Muscle layer of duodenum (tissue), 2 donors: ENCODE data around the gene OR51F1.
"Not testable (repeated sequence)": the region's sequence is repeated elsewhere in the genome, so short reads cannot be mapped to it uniquely, and the experiment has no call there.

Experiments used
- H3K27ac ChIP-seq: one replicate; pipeline ENCODE4 v1.7.0; 2013; ENCODE audit warnings: mild to moderate bottlenecking, low read length
- H3K27me3 ChIP-seq: one replicate; pipeline ENCODE4 v1.7.0; 2013; ENCODE audit warnings: low read depth, mild to moderate bottlenecking, control low read depth, low read length
- H3K36me3 ChIP-seq, 2 donors: one replicate each; pipeline ENCODE4 v1.7.0; 2013; ENCODE audit warnings: low read length in 2 of 2, control low read depth in 1 of 2, mild to moderate bottlenecking in 1 of 2; ENCODE audit not compliant: insufficient read depth in 2 of 2, control insufficient read depth in 1 of 2
- H3K4me1 ChIP-seq, 2 donors: one replicate each; pipeline ENCODE4 v1.7.0; 2013; ENCODE audit warnings: low read length in 2 of 2, mild to moderate bottlenecking in 2 of 2, control low read depth in 1 of 2, moderate library complexity in 1 of 2; ENCODE audit not compliant: insufficient read depth in 2 of 2, control insufficient read depth in 1 of 2
- H3K4me3 ChIP-seq, 2 donors: one replicate each; pipeline ENCODE4 v1.7.0; 2013; ENCODE audit warnings: low read length in 2 of 2, low read depth in 1 of 2, mild to moderate bottlenecking in 1 of 2
- H3K9me3 ChIP-seq, 2 donors: one replicate each; pipeline ENCODE4 v1.7.0; 2013; ENCODE audit warnings: low read length in 2 of 2, control low read depth in 1 of 2, mild to moderate bottlenecking in 1 of 2; ENCODE audit not compliant: control insufficient read depth in 1 of 2
- donor health status: healthy.

Gene OR51F1, protein sequence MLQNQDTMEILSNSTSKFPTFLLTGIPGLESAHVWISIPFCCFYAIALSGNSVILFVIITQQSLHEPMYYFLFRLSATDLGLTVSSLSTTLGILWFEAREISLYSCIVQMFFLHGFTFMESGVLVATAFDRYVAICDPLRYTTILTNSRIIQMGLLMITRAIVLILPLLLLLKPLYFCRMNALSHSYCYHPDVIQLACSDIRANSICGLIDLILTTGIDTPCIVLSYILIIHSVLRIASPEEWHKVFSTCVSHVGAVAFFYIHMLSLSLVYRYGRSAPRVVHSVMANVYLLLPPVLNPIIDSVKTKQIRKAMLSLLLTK

DNA sequence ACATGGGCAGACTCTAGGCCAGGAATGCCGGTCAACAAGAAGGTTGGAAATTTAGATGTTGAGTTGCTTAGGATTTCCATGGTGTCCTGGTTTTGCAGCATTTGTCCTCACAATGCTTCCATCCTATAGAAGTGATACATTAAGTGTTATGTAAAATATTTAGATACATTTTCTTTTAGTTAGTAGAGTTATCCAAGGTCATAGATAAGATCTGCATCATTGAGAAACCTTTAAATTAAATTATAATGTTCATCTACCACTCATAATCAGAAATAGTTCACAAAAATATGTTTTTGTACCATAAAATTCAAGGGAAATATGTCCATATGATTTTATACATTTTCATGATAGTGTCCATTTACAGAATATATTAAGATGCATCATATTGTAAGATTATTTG is at the start of gene OR51F1:
OR51F1 (minus strand) TSS at position 101 of the 400 bp plus-strand sequence; CDS start at position 101, 0 bp downstream.
- Histone ChIP-seq H3K4me3 (no peak within 1 kb of the TSS), H3K27ac (no peak within 1 kb of the TSS), H3K4me1 (no peaks in the 10 kb centered on the region), H3K9me3 (no peaks in the 10 kb centered on the region), H3K27me3 (no peaks in the 10 kb centered on the region), H3K36me3 (no peaks in the 10 kb centered on the region)

DNA sequence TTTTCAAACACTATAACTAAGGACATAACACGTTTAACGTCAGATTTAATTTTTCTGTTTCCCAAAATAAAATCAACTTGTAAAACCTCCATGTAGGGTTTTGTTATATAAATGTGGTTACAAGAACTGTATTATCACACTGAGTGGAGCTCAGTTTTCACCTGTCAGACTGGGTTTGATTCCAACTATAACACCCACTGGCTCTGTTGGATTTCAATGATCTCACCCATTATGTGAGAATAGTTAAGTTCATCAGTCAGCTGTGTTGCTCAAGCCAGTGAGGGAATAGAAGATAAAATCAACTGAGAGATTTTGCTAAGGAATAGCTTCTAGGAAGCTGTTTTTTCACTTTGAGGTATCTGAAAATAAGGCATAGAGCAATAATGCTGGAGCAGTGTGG is 39.5 kb upstream of the OR51F1 start:
- H3K36me3 ChIP-seq = no peaks in the 10 kb centered on the region
- H3K27ac ChIP-seq = no peak overlapping the region
- H3K4me3 ChIP-seq = no peak overlapping the region
- H3K9me3 ChIP-seq = no peaks in the 10 kb centered on the region
- H3K4me1 ChIP-seq = no peaks in the 10 kb centered on the region
- no peaks in the 10 kb centered on the region for H3K27me3 ChIP-seq

DNA sequence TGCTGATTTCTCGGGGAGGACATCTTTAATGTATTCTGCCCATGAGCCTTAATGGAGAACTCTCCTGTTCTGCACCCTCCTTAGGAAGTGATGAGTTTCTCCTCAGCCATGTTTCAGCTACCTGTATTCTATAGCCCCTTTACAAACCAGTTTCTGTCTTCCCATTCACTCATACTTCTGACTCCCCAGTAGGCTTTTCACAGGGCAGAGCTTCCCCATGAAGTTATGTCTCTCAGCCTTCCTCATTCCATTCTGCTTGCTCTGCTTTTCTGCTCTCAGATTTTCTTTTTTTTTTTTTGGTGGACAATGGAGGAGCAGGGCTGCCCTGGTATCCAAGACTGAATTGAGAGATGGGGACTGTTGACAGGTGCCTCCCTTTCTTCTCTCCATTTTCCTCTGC is 38.7 kb upstream of the OR51F1 start:
- Histone ChIP-seq H3K36me3 (no peaks in the 10 kb centered on the region), H3K4me1 (no peaks in the 10 kb centered on the region), H3K27me3 (no peaks in the 10 kb centered on the region), H3K27ac (no peak overlapping the region), H3K9me3 (no peaks in the 10 kb centered on the region), H3K4me3 (no peak overlapping the region)

DNA sequence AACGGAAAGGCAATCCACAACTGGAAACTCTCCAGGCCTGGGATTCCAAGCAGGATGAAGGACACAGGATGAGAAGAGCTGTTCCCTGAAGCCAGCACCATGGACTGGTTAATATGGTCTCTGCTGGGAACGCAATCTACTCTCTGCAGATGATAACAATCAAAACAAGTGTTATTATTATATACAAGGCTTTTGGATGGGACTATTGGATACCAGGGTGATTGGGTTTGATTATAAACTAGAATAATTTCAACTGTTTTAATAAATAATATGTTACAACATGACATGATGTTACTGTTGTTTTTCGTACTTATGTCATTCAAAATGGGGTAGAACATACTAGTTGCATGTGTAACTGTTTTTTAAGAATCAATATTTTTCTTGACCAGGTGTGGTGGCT is 34.5 kb upstream of the OR51F1 start, which contains the start of gene OR52R1:
OR52R1 (minus strand) TSS at position 101 of the 400 bp plus-strand sequence; CDS start at position 101, 0 bp downstream.
- no peak within 1 kb of the TSS for H3K4me3 ChIP-seq
- no peaks in the 10 kb centered on the region for H3K27me3 ChIP-seq
- H3K27ac ChIP-seq = no peak within 1 kb of the TSS
- no peaks in the 10 kb centered on the region for H3K9me3 ChIP-seq
- no peaks in the 10 kb centered on the region for H3K36me3 ChIP-seq
- no peaks in the 10 kb centered on the region for H3K4me1 ChIP-seq

DNA sequence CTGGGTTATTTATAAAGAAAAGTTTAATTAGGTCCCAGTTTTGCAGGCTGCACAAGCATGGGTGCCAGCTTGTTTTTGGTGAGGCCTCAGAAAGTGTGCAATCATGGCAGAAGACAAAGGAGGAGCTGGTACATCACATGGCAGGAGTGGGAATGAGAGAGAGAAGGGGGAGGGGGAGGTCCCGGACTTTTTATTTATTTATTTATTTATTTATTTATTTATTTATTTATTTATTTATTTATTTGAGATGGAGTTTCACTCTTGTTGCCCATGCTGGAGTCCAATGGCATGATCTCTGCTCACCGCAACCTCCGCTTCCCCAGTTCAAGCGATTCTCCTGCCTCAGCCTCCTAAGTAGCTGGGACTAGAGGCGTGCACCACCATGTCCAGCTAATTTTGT is 31.6 kb upstream of the OR51F1 start:
- not testable (repeated sequence) for H3K27me3 ChIP-seq, H3K36me3 ChIP-seq

DNA sequence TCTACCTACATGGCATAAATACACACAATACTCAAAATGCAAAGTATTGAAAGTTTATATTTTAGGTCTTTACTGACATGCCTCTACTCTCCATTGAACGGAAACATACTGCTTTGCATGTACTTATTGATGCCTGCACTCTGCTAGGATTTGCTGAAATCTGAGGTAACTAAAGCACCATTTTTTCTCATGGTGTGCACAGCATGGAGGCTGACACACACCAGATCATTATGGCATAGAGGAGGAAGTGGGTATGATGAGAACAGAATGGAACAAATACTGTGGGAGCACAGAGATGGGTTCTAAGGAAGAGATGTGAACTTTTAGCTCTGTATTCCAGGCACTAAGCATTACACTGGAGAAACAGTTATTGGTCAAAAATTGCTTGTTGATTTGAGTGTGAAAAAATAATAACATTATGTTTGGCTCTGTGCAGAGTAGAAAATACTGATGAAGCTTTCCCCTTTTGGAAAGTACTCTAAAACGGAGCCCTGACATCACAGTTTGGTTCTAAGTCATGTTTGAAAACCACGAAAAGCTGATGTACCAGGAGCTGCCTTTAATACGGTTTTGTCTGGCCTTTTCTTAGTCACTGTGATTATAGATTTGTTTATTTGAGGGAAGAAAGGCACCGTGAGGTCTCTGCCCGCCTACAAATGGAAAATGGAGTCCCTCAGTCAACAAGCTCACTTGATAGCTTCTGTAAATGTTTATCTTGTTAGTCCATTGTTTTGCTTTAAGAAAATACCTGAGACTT is 28.9 kb upstream of the OR51F1 start:
- H3K4me1 ChIP-seq = no peaks in the 10 kb centered on the region
- no peaks in the 10 kb centered on the region for H3K27me3 ChIP-seq
- H3K9me3 ChIP-seq = no peaks in the 10 kb centered on the region
- H3K4me3 ChIP-seq = no peak overlapping the region
- H3K27ac ChIP-seq = no peak overlapping the region
- H3K36me3 ChIP-seq = no peaks in the 10 kb centered on the region

More for the DNA sequence above, 31.6 kb upstream of the OR51F1 start:
- not testable (repeated sequence) for H3K4me3 ChIP-seq, H3K27ac ChIP-seq, H3K4me1 ChIP-seq, H3K9me3 ChIP-seq

DNA sequence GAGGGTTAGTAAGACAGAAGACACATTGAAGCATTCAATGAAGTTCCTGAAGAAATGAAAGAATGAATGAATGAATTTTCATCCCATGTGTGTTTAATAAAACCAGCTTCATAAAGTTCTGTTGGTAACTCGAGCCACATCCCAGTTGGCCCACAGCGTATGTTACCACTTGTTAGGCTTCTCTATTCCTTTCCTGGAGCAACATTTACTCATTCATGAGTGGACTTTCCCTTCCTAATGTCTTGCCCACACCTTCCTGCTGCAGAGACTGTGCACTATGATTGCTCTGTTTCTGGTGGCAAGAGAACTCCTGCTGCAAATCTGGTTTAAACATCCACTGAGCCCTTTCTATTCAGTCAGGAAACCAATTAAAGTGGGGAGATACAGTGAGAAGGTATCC is 27.5 kb upstream of the OR51F1 start:
- Histone ChIP-seq H3K4me1 (no peaks in the 10 kb centered on the region), H3K36me3 (no peaks in the 10 kb centered on the region), H3K4me3 (no peak overlapping the region), H3K27me3 (no peaks in the 10 kb centered on the region), H3K9me3 (no peaks in the 10 kb centered on the region), H3K27ac (no peak overlapping the region)

DNA sequence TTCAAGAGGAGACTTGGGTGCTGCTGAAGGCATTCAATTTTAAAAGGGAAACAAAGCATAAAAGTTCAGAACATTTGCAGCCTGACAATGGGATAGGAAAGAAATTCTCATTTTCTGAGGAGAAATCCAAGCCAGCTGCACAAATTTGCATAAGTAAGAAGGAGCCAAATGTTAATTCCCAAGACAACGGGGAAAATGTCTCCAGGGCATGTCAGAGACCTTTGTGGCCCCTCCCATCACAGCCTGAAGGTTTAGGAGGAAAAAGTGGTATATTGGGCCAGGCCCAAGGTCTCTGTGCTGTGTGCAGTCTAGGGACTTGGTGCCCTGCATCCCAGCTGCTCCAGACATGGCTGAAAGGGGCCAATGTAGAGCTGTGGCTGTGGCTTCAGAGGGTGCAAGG is 12.7 kb upstream of the OR51F1 start:
- Histone ChIP-seq H3K36me3 (no peaks in the 10 kb centered on the region), H3K4me3 (no peak overlapping the region)

DNA sequence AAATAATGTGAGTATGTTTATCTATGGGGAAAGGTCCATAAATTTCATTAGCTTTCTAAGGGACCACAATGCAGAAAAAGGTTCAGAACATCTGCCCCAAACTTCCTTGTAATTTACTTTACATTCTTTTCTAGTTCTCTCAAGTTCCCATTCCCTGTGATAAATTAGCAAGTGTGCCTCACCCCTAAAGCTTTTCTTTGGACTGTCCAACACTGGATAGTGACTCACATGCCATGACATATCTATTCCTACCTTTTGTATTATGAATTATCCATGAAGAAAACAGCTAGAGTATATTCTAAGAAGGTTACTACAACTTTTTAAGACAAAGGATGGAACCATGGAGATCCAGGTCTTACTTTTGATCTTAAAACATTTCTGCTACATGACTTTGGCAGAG is 1.6 kb downstream of the OR51F1 start:
- Histone ChIP-seq H3K9me3 (no peaks in the 10 kb centered on the region), H3K4me3 (no peak overlapping the region), H3K4me1 (no peaks in the 10 kb centered on the region), H3K36me3 (no peaks in the 10 kb centered on the region), H3K27me3 (no peaks in the 10 kb centered on the region), H3K27ac (no peak overlapping the region)

More for the DNA sequence above, 12.7 kb upstream of the OR51F1 start:
- Histone ChIP-seq H3K4me1 (no peaks in the 10 kb centered on the region), H3K27ac (no peak overlapping the region), H3K27me3 (no peaks in the 10 kb centered on the region), H3K9me3 (no peaks in the 10 kb centered on the region)

DNA sequence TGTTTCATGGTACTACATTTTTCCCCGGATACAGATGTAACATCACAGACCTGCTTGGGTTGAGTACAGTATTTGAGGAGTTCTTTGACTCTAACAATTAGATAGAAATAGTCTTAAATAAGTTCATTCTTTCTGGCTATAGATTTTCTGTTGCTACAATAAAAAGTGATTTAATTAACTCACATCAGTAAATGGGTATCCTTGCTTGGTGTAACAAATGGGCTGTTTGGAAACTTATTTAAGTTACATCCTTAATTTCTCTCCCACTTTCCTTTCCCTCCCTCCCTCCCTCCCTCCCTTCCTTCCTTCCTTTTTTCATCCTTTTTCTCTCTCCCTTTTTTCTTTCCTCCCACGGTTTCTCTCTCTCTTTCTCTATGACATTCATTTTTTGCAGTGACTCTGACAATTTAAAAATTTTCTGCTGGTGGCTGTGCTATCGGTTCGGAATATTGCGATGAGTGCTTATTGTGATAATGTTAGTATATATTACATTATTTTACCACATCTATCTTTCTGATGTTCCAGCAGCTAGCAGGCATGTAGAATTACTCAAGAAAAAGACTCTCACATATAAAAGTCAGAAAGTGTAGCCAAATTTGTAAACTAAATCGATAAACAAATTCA is 3.2 kb downstream of the OR51F1 start:
- H3K4me3 ChIP-seq = no peak overlapping the region
- H3K27me3 ChIP-seq = no peaks in the 10 kb centered on the region
- no peak overlapping the region for H3K27ac ChIP-seq
- no peaks in the 10 kb centered on the region for H3K36me3 ChIP-seq
- H3K9me3 ChIP-seq = no peaks in the 10 kb centered on the region
- no peaks in the 10 kb centered on the region for H3K4me1 ChIP-seq

DNA sequence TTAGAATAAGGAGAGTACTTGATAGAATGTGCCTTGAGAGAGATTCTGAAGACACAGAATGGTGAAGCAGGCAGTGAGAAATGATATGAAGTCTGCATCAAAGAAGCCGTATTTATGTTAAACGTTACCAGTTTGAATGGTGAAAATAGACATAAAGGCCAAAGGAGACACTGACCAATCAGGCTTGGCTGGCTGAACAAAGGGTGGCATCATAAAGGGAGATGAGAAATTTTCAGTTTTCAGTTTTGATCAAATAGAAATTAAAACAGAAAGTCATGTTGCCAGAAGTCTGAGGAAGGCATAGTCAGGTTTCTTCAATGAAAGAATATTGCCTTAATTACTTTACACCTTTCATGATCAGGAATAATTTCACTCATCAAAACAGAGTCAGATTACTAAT is 6.6 kb downstream of the OR51F1 start:
- no peaks in the 10 kb centered on the region for H3K27me3 ChIP-seq
- H3K9me3 ChIP-seq = no peaks in the 10 kb centered on the region
- no peak overlapping the region for H3K27ac ChIP-seq
- H3K4me3 ChIP-seq = no peak overlapping the region
- H3K4me1 ChIP-seq = no peaks in the 10 kb centered on the region
- no peaks in the 10 kb centered on the region for H3K36me3 ChIP-seq
